ENCODE data around the gene HMCN2.
A peak's percentile ranks its signal among the peaks of the same experiment; 100 is the strongest.

Gene HMCN2

GRCh38 chr9:130421802-130422276 lies 156.3 kb downstream of the HMCN2 start:
- no peaks in the 10 kb centered on the region for H3K36me3 ChIP-seq (ENCODE audit: control insufficient read depth, insufficient read depth, low read length)
- H3K4me3 ChIP-seq (ENCODE audit: low read depth, low read length), result no peak overlapping the region; the same call in 1 of the 2 replicates
- H3K27ac ChIP-seq (ENCODE audit: low read depth, low read length), result peak overlapping the region; percentile 45; the same call in 1 of the 2 replicates
- peaks cover 4% of the 10 kb centered on the region; the same call in 1 of the 2 replicates for H3K27me3 ChIP-seq (ENCODE audit: control insufficient read depth, insufficient read depth, low read length)
- H3K9ac ChIP-seq (ENCODE audit: low read length), result peak overlapping the region; percentile 49
- H3K4me1 ChIP-seq (ENCODE audit: control insufficient read depth, insufficient read depth, low read length), result peaks cover 33% of the 10 kb centered on the region
- H3K9me3 ChIP-seq (ENCODE audit: control insufficient read depth, insufficient read depth, low read depth, low read length), result peaks cover 6% of the 10 kb centered on the region; the same call in 1 of the 2 replicates

- Histone ChIP-seq H3K9me3 (ENCODE audit: control insufficient read depth, insufficient read depth, low read depth, low read length) (peaks cover 6% of the 10 kb centered on the region; the same call in 1 of the 2 replicates), H3K27ac (ENCODE audit: low read depth, low read length) (no peak overlapping the region), H3K27me3 (ENCODE audit: control insufficient read depth, insufficient read depth, low read length) (peaks cover 4% of the 10 kb centered on the region; the same call in 1 of the 2 replicates), H3K4me1 (ENCODE audit: control insufficient read depth, insufficient read depth, low read length) (peaks cover 35% of the 10 kb centered on the region), H3K36me3 (ENCODE audit: control insufficient read depth, insufficient read depth, low read length) (no peaks in the 10 kb centered on the region), H3K9ac (ENCODE audit: low read length) (no peak overlapping the region), H3K4me3 (ENCODE audit: low read depth, low read length) (no peak overlapping the region)
Observed at GRCh38 chr9:130422546-130422945, 157.0 kb downstream of the HMCN2 start.

GRCh38 chr9:130423272-130423671 lies 157.7 kb downstream of the HMCN2 start:
- Histone ChIP-seq H3K4me3 (ENCODE audit: low read depth, low read length) (no peak overlapping the region), H3K36me3 (ENCODE audit: control insufficient read depth, insufficient read depth, low read length) (no peaks in the 10 kb centered on the region), H3K9ac (ENCODE audit: low read length) (no peak overlapping the region), H3K27ac (ENCODE audit: low read depth, low read length) (no peak overlapping the region), H3K27me3 (ENCODE audit: control insufficient read depth, insufficient read depth, low read length) (peaks cover 4% of the 10 kb centered on the region; the same call in 1 of the 2 replicates), H3K9me3 (ENCODE audit: control insufficient read depth, insufficient read depth, low read depth, low read length) (peaks cover 6% of the 10 kb centered on the region; the same call in 1 of the 2 replicates), H3K4me1 (ENCODE audit: control insufficient read depth, insufficient read depth, low read length) (peaks cover 35% of the 10 kb centered on the region)

GRCh38 chr9:130424595-130425454 lies 159.3 kb downstream of the HMCN2 start:
- no peak overlapping the region for H3K27ac ChIP-seq (ENCODE audit: low read depth, low read length)
- H3K9me3 ChIP-seq (ENCODE audit: control insufficient read depth, insufficient read depth, low read depth, low read length), result no peaks in the 10 kb centered on the region; the same call in 1 of the 2 replicates
- H3K4me3 ChIP-seq (ENCODE audit: low read depth, low read length), result no peak overlapping the region
- H3K9ac ChIP-seq (ENCODE audit: low read length), result no peak overlapping the region
- no peaks in the 10 kb centered on the region for H3K36me3 ChIP-seq (ENCODE audit: control insufficient read depth, insufficient read depth, low read length)
- H3K27me3 ChIP-seq (ENCODE audit: control insufficient read depth, insufficient read depth, low read length), result peaks cover 4% of the 10 kb centered on the region; the same call in 1 of the 2 replicates
- peaks cover 35% of the 10 kb centered on the region for H3K4me1 ChIP-seq (ENCODE audit: control insufficient read depth, insufficient read depth, low read length)

GRCh38 chr9:130425741-130426466 lies 160.3 kb downstream of the HMCN2 start:
- H3K9ac ChIP-seq (ENCODE audit: low read length), result no peak overlapping the region

GRCh38 chr9:130426467-130426773 lies 160.9 kb downstream of the HMCN2 start:
- Histone ChIP-seq H3K36me3 (ENCODE audit: control insufficient read depth, insufficient read depth, low read length) (no peaks in the 10 kb centered on the region), H3K27ac (ENCODE audit: low read depth, low read length) (no peak overlapping the region), H3K9ac (ENCODE audit: low read length) (no peak overlapping the region), H3K27me3 (ENCODE audit: control insufficient read depth, insufficient read depth, low read length) (peaks cover 4% of the 10 kb centered on the region; the same call in 1 of the 2 replicates), H3K4me3 (ENCODE audit: low read depth, low read length) (no peak overlapping the region), H3K4me1 (ENCODE audit: control insufficient read depth, insufficient read depth, low read length) (peaks cover 30% of the 10 kb centered on the region), H3K9me3 (ENCODE audit: control insufficient read depth, insufficient read depth, low read depth, low read length) (peaks cover 8% of the 10 kb centered on the region; the same call in 1 of the 2 replicates)

More at GRCh38 chr9:130425741-130426466, 160.3 kb downstream of the HMCN2 start:
- Histone ChIP-seq H3K36me3 (ENCODE audit: control insufficient read depth, insufficient read depth, low read length) (no peaks in the 10 kb centered on the region), H3K27ac (ENCODE audit: low read depth, low read length) (no peak overlapping the region), H3K27me3 (ENCODE audit: control insufficient read depth, insufficient read depth, low read length) (peaks cover 4% of the 10 kb centered on the region; the same call in 1 of the 2 replicates), H3K4me3 (ENCODE audit: low read depth, low read length) (no peak overlapping the region), H3K4me1 (ENCODE audit: control insufficient read depth, insufficient read depth, low read length) (peaks cover 35% of the 10 kb centered on the region), H3K9me3 (ENCODE audit: control insufficient read depth, insufficient read depth, low read depth, low read length) (peaks cover 8% of the 10 kb centered on the region; the same call in 1 of the 2 replicates)

GRCh38 chr9:130426883-130427282 lies 161.3 kb downstream of the HMCN2 start:
- Histone ChIP-seq H3K27ac (ENCODE audit: low read depth, low read length) (no peak overlapping the region), H3K9me3 (ENCODE audit: control insufficient read depth, insufficient read depth, low read depth, low read length) (peaks cover 8% of the 10 kb centered on the region; the same call in 1 of the 2 replicates), H3K36me3 (ENCODE audit: control insufficient read depth, insufficient read depth, low read length) (no peaks in the 10 kb centered on the region), H3K9ac (ENCODE audit: low read length) (no peak overlapping the region), H3K4me1 (ENCODE audit: control insufficient read depth, insufficient read depth, low read length) (peaks cover 25% of the 10 kb centered on the region), H3K27me3 (ENCODE audit: control insufficient read depth, insufficient read depth, low read length) (peaks cover 7% of the 10 kb centered on the region; the same call in 1 of the 2 replicates), H3K4me3 (ENCODE audit: low read depth, low read length) (no peak overlapping the region)

GRCh38 chr9:130427326-130427725 lies 161.8 kb downstream of the HMCN2 start:
- H3K4me3 ChIP-seq (ENCODE audit: low read depth, low read length), result no peak overlapping the region
- no peak overlapping the region for H3K27ac ChIP-seq (ENCODE audit: low read depth, low read length)
- H3K9ac ChIP-seq (ENCODE audit: low read length), result no peak overlapping the region
- H3K36me3 ChIP-seq (ENCODE audit: control insufficient read depth, insufficient read depth, low read length), result no peaks in the 10 kb centered on the region
- peaks cover 12% of the 10 kb centered on the region for H3K27me3 ChIP-seq (ENCODE audit: control insufficient read depth, insufficient read depth, low read length)
- peaks cover 22% of the 10 kb centered on the region for H3K4me1 ChIP-seq (ENCODE audit: control insufficient read depth, insufficient read depth, low read length)
- peaks cover 8% of the 10 kb centered on the region; the same call in 1 of the 2 replicates for H3K9me3 ChIP-seq (ENCODE audit: control insufficient read depth, insufficient read depth, low read depth, low read length)

- peaks cover 16% of the 10 kb centered on the region for H3K27me3 ChIP-seq (ENCODE audit: control insufficient read depth, insufficient read depth, low read length)
- no peak overlapping the region for H3K27ac ChIP-seq (ENCODE audit: low read depth, low read length)
- H3K4me1 ChIP-seq (ENCODE audit: control insufficient read depth, insufficient read depth, low read length), result peaks cover 22% of the 10 kb centered on the region
- H3K4me3 ChIP-seq (ENCODE audit: low read depth, low read length), result no peak overlapping the region
- H3K9me3 ChIP-seq (ENCODE audit: control insufficient read depth, insufficient read depth, low read depth, low read length), result peaks cover 8% of the 10 kb centered on the region; the same call in 1 of the 2 replicates
- H3K36me3 ChIP-seq (ENCODE audit: control insufficient read depth, insufficient read depth, low read length), result no peaks in the 10 kb centered on the region
- no peak overlapping the region for H3K9ac ChIP-seq (ENCODE audit: low read length)
Observed at GRCh38 chr9:130428086-130428665, 162.6 kb downstream of the HMCN2 start.

GRCh38 chr9:130429381-130429780 lies 163.8 kb downstream of the HMCN2 start:
- Histone ChIP-seq H3K9me3 (ENCODE audit: control insufficient read depth, insufficient read depth, low read depth, low read length) (peaks cover 8% of the 10 kb centered on the region; the same call in 1 of the 2 replicates), H3K4me3 (ENCODE audit: low read depth, low read length) (no peak overlapping the region), H3K36me3 (ENCODE audit: control insufficient read depth, insufficient read depth, low read length) (no peaks in the 10 kb centered on the region), H3K27ac (ENCODE audit: low read depth, low read length) (no peak overlapping the region), H3K4me1 (ENCODE audit: control insufficient read depth, insufficient read depth, low read length) (peaks cover 27% of the 10 kb centered on the region), H3K27me3 (ENCODE audit: control insufficient read depth, insufficient read depth, low read length) (peaks cover 28% of the 10 kb centered on the region), H3K9ac (ENCODE audit: low read length) (no peak overlapping the region)

All from HUES6 (cell line).